Stimulated activated CD8-positive, alpha-beta memory T cell treated with anti-CD3 and anti-CD28 coated beads, Interleukin-15, amount 100 ng/mL, for 24 hours (primary cell): ENCODE measurements around the gene VAMP1.
A peak's percentile ranks its signal among the peaks of the same experiment; 100 is the strongest.
"Not testable (repeated sequence)": the region's sequence is repeated elsewhere in the genome, so short reads cannot be mapped to it uniquely, and the experiment has no call there.

Experiments
- DNase-seq: peaks from one replicate; pipeline ENCODE4 v3.0.0-alpha.2; 2020; ENCODE audit warnings: low read depth

The VAMP1 gene, protein sequence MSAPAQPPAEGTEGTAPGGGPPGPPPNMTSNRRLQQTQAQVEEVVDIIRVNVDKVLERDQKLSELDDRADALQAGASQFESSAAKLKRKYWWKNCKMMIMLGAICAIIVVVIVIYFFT

DNA sequence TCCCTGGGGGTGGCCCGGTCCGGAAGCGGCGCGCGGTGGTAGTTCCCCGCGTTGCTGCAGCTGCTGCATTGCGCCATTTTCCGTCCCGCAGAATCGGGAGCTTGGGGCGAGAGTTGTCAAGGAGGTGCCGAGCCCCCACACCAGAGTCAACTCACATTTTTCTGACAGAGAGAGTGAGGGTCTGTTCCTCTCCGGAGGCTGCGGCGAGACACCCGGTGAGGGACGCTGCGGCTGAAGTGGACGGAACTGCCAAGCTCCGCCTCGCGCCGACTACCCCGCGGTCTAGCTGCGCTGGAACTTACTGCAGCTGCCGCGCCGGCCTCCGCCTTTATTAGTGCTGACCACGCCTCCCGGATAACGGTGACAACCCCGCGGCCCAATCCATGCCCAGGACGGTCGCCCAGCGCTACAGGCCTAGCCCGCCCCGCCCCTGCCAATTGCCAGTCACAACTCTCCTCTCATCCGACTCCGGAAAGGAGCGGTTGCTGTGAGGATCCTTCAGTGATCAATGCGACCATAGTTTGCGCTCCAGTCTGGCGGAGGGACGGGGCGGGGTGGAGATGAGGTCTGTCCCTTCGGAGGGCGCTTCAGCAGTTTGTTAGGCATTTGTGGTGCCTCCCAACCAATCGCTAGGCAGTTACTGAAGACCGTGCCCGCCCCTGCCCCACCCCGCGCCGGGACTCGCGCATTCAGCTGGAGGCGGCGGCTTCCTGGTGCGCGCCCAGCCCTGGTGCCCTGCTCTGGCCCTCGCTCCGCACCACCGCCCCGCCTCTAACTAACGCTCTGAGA is at the start of gene VAMP1:
TSS of gene VAMP1 (minus strand) at position 303 of the 789 bp plus-strand sequence. CDS start at position 157, 146 bp downstream.
- peak; percentile 88 for DNase-seq

DNA sequence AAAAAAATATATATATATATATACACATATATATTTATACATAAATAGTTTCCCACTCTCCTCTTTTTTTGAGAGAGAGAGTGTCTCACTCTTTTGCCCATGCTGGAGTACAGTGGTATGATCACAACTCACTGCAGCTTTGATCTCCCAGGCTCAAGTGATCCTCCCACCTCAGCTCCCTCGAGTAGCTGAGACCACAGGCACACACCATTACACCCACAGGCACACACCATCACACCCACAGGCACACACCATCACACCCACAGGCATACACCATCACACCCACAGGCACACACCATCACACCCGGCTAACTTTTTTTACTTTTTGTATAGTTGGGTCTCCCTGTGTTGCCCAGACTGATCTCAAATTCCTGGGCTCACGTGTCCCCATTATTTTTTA is 49.7 kb upstream of the VAMP1 start:
- no peak for DNase-seq

DNA sequence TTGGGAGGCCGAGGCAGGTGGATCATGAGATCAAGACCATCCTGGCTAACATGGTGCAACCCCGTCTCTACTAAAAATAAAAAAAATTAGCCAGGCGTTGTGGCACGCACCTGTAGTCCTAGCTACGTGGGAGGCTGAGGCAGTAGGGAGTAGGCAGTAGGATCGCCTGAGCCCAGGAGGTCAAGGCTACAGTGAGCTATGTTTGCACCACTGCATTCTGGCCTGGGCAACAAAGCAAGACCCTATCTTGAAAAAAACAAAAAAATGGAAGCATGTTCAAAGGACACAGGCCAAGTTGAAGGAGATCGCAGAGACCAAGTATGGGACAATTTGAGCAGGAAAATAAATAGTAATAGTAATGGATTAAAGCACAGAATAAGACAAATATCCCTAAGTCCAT is 37.6 kb upstream of the VAMP1 start:
- DNase-seq, result no peak

DNA sequence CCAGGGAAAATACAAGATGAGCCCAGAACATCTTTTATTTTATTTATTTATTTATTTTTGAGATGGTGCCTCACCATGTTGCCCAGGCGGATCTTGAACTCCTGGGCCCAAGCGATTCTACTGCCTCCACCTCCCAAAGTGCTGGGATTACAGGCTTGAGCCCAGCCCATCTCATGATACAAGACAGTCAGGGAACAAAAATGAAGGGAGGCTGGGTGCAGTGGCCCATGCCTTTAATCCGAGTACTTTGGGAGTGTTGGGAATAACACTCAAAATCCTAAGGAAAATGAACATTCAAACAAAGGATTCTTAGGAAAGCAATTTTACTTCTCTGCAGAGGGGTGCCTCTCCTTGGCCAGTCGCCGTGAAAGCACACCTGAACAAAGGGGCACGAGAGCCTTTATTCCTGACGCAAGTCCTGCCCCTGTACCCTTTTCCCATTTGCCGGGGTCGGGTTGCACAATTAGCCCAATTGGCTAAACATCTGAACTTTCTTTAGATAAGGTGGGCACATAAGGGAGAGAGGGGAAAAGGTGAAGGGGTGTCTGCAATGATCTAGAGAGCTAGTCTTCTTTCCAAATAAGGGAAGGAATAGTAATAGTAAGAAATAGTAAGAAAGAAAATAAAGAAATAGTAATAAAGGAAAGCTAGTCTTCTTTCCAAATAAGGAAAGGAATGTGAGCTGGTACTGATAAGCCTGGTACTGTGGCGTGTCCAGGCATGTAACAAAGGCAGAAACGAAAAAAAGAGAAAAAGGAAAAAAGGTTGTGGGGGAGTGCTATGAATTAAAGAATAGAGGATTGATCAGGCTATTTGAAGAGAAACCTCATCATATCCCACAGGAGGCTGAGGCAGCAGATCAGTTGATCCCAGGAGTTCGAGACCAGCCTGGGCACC is 36.9 kb upstream of the VAMP1 start:
- no peak for DNase-seq

DNA sequence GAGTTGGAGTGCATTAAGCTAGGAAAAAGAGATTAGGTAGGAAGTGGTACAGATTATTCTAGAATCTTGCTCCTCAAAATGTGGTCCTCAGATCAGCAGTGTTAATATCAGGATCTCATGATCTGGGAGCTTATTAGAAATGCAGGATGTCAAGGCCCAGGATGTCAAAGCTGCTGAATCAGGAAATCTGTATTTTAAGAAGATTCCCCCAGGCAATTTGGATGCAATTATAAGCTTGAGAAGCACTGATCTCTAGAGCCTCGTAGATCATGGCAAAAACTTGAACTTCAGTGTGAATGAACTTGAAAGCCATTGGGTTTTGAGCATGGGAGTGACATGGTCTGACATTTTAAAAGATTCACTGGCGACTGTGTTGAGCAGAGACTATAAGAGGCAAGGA is 30.0 kb upstream of the VAMP1 start:
- DNase-seq, result no peak

DNA sequence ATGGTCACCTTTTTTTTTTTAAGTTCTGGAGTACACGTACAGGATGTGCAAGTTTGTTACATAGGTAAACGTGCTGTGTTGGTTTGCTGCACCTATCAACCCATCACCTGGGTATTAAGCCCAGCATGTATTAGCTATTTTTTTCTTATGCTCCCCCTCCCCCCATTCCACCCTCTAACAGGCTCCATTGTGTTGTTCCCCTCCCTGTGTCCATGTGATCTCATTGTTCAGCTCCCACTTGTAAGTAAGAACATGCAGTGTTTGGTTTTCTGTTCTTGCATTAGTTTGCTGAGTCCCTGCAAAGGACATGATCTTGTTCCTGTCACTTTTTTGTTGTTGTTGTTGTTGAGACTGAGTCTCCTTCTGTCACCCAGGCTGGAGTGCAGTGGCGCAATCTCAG is 26.8 kb upstream of the VAMP1 start:
- DNase-seq, result not testable (repeated sequence)

DNA sequence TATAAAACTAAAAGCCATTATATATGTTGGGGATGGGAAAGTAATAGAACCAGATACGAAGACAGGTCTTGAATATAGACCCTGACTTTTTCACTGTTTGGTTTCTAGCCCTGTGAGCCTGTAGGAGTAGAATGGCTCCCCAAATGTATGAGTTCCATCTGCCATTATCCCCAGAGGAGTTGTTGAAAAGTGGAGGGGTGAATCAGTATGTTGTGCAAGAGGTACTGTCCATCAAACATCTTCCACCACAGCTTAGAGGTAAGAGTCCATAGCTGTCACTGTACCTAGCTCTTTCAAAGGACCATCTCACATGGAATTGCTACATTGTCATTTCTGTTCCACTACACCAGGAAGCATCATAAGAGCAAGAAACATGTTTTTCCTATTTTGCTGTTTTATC is 24.5 kb upstream of the VAMP1 start:
- DNase-seq, result no peak

DNA sequence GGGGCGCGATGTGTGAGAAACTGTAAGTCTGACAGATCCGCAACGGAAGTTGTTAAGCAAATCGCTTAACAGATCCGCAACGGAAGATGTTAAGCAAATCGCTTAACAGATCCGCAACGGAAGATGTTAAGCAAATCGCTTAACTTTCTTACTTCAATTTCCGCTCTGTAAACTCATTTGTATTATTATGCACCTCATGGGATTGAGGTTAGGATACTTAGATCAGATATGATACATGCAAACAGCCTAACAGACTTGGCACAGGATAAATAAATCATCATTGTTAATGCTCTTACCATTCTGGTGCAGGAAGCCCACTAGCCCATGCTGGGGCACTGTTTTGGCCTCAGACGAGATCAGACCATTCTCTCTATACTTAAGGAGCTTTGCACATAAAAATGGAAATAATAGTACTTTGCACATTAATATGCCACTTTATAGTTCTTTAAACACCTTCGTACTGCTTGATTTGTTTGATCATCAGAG is 23.8 kb upstream of the VAMP1 start:
- no peak for DNase-seq

DNA sequence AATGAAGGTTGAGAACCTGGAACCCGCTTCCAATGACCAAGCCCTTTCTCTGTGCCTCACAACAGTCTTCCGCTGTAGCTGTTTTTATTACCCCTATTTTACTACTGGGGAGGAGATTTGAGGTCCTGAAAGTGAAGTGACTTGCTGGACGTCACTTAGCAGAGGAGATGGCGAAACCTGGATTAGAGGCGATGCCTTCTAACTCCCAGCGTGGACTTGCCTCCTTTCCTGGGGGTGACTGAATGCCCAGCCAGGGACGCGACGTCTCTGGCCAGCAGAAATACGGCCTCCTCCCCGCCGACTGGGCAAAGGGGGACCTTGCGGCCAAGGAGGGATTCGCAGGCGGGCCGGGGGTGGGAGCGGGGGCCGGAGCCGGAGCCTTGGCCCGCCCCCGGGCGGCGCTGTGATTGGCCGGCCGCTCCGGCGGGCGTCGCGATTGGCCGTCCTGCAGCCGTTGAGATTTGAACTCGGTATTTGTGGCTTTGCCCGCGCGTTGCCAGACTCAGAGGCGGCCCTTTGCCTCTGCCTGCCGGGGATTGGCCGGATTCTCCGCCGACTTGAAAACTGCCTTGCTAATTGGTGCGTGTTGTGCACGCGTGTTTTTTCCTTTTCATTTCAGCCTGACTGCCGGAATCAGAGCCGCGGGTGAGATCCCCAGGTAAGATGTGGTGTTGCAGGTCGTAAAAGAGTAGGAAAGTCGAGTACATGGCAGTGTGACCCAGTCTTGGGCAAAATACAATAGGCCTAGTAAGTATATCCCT is 23.2 kb upstream of the VAMP1 start, which contains the start of gene NCAPD2:
TSS of gene NCAPD2 (plus strand) at position 606 of the 761 bp plus-strand sequence. CDS start 997 bp downstream, outside the sequence.
- peak; percentile 85 for DNase-seq

DNA sequence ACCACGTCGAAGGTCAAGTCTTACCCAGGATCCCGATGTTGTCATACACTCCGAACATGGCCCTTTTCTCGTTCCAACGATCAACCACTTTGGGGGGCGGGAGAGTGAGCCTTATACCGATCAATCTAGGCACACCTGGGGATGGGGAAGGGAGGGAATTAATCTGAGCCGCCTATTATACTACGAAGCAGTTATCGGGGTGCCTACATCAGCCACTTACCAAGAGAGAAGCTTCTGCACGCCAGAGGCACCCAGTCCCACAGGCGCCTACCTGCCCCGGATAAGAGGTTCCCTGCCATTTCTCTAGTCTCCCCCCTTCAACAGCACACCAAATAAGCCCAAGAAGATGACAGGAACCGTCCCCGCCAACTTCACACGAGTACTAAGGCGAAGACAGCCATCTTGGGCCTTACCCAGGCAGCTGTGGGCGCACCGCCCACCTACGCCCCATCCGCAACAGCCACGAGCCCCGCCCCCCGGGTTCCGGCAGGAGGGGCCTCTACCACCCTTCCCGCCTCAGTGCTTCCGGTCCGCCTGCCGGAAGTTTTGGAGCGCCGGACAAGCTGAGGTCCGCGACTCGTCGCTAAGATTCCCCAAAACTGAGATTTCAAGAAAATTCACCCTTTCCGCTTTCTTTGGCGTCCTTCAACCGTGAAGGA is 22.5 kb upstream of the VAMP1 start, which contains the start of gene MRPL51:
TSS of gene MRPL51 (minus strand) at position 425 of the 659 bp plus-strand sequence. CDS start at position 299, 126 bp downstream.
- peak; percentile 96 for DNase-seq

DNA sequence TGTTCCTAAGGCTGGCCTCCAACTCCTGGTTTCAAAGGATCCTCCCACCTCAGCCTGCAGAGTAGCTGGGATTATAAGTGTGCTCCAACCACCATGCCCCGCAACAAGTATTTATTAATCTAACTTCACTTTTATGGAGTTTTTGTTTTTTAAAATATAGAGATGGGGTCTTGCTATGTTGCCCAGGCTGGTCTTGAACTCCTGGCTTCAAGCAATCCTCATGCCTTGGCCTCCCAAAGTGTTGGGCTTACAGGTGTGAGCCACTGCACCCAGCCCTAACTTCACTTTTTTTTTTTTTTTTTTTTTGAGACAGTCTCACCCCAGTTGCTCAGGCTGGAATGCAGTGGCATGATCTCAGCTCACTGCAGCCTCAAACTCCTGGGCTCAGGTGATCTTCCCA is 20.2 kb upstream of the VAMP1 start:
- DNase-seq, result not testable (repeated sequence)

DNA sequence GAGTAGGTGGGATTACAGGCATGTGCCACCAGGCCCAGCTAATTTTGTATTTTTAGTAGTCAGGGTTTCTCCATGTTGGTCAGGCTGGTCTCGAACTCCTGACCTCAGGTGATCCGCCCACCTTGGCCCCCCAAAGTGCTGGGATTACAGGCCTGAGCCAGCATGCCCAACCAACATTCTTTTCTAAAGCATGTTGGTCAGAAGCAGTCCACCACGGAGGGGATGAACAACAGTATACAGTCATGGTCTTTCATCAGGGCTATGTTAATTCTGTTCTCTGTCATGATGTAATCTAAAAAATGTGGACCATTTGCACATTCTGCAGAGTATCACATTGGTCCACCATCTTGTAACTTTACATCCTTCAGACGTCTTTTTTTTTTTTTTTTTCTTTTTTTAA is 19.0 kb upstream of the VAMP1 start:
- DNase-seq, result no peak

DNA sequence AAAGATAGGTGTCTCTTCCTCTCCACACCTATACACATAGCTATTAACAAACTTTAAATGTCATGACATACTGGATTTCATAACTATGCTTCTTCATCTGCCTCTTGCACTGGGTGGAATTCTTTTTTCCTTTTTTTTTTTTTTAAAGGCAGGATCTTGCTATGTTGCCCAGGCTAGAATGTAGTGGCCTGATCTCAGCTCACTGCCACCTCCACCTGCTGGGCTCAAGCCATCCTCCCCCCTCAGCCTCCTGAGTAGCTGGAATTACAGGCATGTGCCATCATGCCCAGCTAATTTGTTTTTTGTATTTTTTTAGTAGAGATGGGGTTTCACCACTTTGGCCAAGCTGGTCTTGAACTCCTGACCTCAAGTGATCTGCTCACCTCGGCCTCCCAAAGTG is 17.8 kb upstream of the VAMP1 start:
- no peak for DNase-seq

DNA sequence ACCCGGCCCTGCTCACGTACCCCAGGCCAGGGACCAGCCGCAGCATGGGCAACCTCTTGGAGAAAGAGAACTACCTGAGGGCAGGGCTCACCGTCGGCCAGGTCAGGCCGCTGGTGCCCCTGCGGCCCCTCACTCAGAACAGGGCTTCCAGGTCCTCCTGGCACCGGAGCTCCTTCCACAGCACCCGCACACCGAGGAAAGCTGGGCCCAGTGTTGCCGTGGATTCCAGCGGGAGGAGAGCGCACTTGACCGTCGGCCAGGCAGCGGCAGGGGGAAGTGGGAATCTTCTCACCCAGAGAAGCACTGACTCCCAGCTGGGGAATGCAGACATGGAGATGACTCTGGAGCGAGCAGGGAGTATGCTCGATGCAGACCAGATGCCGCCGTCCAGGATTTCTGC is 7.9 kb upstream of the VAMP1 start:
- no peak for DNase-seq

DNA sequence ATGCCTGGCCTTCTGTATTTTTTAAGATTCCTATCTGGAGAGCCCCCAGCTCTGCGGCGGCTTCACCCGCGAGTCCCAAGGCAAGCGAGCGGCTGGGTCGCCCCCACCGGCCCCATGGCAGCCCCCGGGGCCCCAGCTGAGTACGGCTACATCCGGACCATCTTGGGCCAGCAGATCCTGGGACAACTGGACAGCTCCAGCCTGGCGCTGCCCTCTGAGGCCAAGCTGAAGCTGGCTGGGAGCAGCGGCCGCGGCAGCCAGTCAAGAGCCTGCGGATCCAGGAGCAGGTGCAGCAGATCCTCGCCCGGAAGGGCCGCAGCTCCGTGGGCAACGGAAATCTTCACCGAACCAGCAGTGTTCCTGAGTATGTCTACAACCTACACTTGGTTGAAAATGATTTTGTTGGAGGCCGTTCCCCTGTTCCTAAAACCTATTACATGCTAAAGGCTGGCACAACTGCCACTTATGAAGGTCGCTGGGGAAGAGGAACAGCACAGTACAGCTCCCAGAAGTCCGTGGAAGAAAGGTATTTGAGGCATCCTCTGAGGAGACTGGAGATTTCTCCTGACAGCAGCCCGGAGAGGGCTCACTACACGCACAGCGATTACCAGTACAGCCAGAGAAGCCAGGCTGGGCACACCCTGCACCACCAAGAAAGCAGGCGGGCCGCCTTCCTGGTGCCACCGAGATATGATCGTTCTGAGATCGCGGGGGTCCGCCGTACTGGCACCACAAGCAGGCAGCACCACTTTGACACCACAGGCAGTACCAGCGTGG is 7.3 kb upstream of the VAMP1 start:
- DNase-seq, result not testable (repeated sequence)

DNA sequence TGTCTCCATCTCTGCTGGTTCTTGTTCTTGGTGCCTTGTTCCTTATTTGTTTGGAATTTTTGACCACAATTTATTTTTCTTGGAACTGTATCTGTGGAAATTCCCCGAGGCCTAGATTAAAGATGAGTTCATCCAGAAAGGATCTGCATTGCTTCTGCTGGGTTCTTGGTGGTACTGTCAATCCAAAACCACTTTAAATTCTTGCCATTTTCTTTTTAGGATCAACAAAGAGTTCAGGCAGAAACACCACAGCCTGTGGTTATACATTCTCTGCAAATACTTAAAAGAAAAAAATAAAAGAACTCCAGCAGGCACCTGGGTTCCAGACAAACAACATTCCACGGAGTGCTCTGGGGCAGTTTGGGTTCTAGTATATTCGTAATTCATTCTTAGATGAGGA is 6.0 kb upstream of the VAMP1 start:
- DNase-seq, result no peak

DNA sequence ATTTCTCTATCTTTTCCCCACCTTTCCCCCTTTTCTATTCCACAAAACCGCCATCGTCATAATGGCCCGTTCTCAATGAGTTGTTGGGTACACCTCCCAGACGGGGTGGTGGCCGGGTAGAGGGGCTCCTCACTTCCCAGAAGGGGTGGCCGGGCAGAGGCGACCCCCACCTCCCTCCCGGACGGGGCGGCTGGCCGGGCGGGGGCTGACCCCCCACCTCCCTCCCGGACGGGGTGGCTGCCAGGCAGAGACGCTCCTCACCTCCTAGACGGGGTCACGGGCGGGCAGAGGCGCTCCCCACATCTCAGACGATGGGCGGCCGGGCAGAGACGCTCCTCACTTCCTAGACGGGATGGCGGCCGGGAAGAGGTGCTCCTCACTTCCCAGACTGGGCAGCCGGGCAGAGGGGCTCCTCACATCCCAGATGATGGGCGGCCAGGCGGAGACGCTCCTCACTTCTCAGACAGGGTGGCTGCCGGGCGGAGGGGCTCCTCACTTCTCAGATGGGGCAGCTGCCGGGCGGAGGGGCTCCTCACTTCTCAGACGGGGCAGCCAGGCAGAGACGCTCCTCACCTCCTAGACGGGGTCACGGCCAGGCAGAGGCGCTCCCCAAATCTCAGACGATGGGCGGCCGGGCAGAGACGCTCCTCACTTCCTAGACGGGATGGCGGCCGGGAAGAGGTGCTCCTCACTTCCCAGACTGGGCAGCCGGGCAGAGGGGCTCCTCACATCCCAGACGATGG is 4.9 kb upstream of the VAMP1 start:
- DNase-seq, result not testable (repeated sequence)

DNA sequence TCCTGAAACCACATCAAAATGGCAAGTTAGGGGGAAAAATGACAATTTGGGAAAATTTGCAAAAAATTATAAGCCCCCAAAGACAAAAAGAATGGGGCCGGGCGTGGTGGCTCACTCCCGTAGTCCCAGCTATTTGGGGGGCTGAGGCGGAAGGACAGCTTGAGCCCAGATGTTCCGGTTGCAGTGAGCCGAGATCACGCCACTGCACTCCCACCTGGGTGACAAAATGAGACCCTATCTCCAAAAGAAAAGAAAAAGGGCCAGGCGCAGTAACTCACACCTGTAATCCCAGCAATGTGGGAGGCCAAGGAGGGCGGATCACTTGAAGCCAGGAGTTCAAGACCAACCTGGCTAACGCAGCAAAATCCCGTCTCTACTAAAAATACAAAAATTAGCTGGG is 2.0 kb upstream of the VAMP1 start:
- no peak for DNase-seq

DNA sequence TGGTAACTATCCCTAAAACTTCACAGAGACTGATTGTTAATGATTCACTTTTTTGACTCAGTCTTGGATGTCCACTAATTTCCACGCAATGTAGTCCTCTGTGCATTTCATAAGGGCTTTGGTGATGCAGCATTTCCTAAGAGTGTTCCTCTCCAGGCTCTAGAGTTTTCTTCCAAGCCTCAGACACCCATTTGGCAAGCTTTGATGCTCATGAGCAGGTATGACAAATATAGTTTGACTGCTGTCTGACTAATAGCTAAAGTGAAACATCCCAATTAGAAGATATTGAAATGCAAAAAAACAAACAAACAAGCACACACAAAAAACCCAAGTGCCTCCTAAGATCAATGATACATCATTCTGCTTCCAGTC is 1.5 kb upstream of the VAMP1 start:
- DNase-seq, result no peak
